NCI-H1105 treated with DMSO at 0.1 percent for 48 hours (cell line): ENCODE data around the gene SIRPG.
"Not testable (repeated sequence)": the region's sequence is repeated elsewhere in the genome, so short reads cannot be mapped to it uniquely, and the experiment has no call there.

ENCODE experiments used
- DNase-seq: peaks from one replicate; lab custom pipeline; 2025; lab: John Stamatoyannopoulos, UW

The SIRPG gene

GRCh38 chr20:1635291-1635979, 22.1 kb downstream of the SIRPG start:
- DNase-seq: no peak

DNA sequence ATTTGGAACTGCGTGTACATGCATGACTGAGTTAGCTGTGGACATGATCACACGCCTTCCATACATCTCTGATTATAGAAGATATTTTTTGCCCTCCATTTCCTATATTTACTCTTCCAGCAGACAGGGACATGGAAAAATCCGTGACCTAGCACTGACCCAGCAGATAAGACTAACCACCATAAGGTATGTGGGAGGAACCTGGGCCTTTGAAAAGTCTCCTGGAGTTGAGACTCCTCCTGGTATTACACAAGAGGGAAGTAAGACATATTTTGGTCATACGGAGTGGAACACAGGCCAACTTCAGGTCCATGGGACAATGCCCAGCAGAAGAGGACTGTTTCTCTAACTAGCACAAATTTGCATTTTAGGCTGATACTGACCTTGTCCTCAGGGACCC, 24.0 kb downstream of the SIRPG start:
- DNase-seq: no peak

- DNase-seq: no peak
Measured at GRCh38 chr20:1632178-1632577, 25.4 kb downstream of the SIRPG start.

DNA sequence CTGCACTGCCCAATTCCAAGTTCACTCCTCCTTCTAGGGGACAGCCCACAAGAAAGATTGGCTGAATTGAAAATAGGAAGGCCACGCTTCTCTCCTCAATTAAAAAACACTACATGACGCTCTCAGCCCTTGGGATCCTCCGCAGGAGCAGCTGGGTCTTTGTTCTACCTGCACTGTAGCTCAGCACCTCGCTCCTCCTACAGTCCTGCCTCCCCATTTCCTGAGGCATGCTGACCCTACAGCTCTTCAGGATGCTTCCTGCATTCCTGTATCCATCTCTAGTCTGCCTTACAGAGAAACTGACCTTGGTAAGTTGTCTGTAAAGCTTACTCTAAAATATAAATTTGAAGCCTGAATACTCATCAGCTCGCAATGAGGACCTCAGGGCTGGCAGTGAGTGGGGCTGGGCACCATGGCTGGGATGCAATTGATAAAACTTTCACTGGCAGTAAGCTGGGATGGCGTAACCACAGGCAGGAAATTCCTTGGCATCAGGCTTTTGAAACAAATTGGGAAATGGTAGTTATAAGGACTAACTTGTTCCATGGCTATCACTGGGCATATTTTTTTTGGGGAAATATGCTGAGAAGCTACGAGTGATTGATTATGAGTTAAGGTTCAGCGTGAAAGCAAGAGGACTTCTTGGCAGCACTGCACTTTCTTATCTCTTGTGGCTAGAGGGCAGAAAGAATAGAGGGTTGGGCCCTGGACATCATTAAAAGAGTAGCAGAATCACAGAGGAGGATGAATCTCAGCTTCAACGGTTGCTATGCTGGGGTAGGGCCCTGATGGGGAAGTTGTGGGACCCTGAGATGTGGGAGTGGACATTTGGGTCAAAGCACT, 26.0 kb downstream of the SIRPG start:
- no peak for DNase-seq

DNA sequence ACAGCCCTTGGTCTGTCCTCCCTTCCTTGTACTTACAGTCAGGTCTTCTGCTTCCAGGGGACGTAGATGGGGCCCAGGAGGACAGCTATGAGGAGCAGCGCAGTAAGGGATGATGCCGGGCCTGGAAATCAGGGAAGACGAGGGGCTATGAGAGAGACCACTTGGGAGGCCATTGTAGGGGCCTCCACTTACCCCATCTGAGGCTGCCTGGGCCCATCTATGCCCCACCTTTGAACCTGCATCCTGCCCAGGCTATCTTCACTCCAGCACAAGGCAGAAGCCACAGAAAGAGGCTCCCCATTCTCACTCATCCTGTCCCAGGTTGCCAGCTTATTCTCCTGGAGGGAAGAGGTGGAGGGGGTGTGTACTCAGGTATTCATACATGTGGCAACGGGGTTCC, 27.4 kb downstream of the SIRPG start:
- no peak for DNase-seq

DNA sequence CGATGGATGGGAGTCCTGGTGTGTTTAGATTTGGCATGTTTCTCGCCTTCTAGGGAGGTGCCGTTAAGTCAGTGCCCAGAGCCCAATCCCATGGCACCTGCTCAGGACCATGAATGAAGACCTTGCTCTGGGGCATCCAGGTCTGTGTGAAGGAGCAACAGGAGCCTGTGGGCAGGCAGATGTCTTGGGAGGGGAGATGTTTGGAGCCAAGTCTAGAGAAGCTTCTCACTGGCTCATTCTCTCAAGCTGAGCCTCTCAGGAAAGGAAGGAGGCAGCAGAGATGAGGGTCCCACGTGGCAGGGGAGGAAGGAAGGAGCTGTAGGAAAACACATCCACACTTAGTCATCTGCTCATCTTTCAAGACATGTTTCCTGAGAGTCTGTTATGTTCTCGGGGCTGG, 28.3 kb downstream of the SIRPG start:
- DNase-seq: no peak

- no peak for DNase-seq
Measured at GRCh38 chr20:1628621-1629020, 29.0 kb downstream of the SIRPG start.

GRCh38 chr20:1627200-1627550, 30.4 kb downstream of the SIRPG start:
- no peak for DNase-seq

DNA sequence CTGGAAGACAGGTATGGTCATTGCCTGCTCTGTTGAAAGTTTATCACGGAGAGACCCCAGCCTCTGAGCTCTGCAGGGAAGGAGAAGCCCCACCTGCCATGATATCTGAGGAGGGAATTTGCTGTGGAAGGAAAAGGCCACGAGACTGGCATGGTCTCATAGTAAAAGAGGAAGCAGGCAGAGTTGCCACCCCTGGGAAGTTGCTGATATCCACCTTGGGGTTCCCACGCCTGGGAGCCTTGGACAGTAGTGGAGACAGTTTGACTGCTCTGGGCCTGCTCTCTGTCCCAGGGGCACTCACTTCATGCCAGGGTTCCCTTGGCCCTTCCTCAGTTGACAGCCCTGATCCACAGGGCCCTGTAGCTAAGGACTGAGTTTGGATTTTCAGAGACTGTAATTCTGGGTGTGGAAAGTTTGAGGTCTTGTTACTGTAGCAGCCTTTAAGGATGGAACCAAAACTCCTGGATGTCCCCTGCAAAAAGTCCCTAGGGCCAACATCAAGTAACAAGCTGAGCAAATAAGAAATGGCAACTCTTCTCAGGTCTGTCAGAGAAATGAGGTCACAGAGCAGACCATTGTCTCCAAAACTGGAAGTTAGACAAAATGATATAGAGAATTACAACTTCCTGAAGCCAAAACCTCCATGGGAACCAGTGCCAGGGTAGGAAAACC, 30.9 kb downstream of the SIRPG start:
- no peak for DNase-seq

DNA sequence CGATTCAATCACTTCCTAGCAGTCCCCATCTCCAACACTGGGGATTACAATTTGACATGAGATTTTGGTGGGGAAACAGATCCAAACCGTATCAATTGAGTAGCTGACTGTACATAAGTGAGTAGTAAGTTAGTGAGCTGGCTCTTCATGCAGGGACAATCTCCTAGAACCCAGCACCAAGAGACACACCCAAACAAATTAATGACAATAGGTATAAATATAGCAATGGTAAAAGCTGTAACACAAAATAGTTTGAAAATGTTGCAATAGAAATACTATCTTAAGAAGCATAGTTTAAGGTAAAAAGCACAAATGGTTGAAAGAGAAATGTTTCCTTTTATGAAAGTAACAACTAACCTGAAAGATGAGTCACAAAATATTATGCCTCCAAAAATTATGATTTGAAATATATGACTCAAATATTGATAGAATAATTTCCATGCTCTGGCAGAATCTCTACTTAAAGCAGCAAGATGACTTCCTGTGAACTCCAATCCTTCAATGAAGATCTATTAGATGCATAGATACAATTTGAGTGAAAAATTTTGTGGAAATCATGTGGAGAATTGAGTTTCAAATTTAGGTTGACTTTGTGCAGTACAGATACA, 32.4 kb downstream of the SIRPG start:
- no peak for DNase-seq

- no peak for DNase-seq
Measured at GRCh38 chr20:1623501-1624205, 33.9 kb downstream of the SIRPG start.

GRCh38 chr20:1622450-1622849, 35.1 kb downstream of the SIRPG start:
- DNase-seq: no peak

DNA sequence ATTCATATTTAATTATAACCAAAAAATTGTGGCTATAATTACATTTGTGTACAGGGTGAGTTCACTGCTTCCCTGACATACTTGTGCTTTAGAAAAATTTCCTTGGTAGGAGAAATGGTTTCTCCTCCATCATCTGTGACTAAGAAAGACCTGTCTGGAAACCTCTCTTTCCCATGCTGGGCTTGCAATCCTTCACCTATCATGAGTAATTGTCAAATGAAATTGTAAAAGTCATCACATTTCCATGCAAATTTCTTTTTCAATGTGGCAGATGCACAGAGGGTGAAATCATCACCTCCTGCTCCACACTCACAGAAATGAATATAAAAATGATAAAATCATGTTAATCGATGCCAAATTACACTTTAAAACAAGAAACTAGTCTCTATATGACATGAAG, 36.3 kb downstream of the SIRPG start:
- no peak for DNase-seq

- DNase-seq: no peak
Measured at GRCh38 chr20:1619861-1620444, 37.6 kb downstream of the SIRPG start, which contains the start of gene SIRPB1. Gene SIRPB1 (minus strand): TSS chr20:1620009. CDS start chr20:1619944, 65 bp downstream.

- no peak for DNase-seq
Measured at GRCh38 chr20:1618954-1619540, 38.5 kb downstream of the SIRPG start.

- no peak for DNase-seq
Measured at GRCh38 chr20:1618479-1618878, 39.1 kb downstream of the SIRPG start.

DNA sequence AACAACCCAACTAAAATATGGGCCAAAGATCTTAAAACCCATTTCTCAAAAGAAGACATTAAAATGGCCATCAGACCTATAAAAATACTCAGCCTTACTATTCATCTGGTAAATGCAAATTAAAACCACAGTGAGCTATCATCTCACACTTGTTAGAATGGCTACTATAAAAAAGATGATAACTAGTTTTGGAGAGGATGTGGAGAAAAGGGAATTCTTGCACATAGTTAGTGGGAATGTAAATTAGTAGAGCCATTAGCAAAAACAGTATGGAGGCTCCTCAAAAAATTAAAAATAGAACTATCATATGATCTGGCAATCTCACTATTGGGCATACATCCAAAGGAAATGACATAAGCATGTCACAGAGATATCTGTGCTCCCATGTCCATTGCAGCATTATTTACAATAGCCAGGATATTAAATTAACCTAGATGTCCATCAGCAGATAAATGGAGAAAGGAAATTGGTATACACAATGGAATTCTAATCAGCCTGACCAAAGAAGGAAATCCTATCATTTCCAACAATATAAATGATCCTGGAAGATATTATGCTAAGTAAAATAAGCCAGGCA, 40.6 kb downstream of the SIRPG start:
- DNase-seq: no peak

- DNase-seq: not testable (repeated sequence)
Measured at GRCh38 chr20:1610404-1610803, 47.2 kb downstream of the SIRPG start.

GRCh38 chr20:1608678-1609347, 48.8 kb downstream of the SIRPG start:
- DNase-seq: not testable (repeated sequence)

- DNase-seq: no peak
Measured at GRCh38 chr20:1600736-1601135, 56.8 kb downstream of the SIRPG start.
